Loucy (cell line): Measurements from ENCODE around the gene SAC3D1.
A peak's percentile ranks its signal among the peaks of the same experiment; 100 is the strongest.

Experiments
- H2AFZ ChIP-seq: fragments of 200-600 bp; sonication (generic); 2 replicates; pipeline ENCODE4 v1.6.0; 2016; ENCODE audit warnings: antibody characterized with exemption, mild to moderate bottlenecking, low read length, moderate library complexity
- H3F3A ChIP-seq: fragments of 200-600 bp; 2 replicates; pipeline ENCODE4 v1.6.0; 2016; ENCODE audit warnings: antibody characterized with exemption, low read depth, mild to moderate bottlenecking
- H3K27me3 ChIP-seq: fragments of 200-600 bp; sonication (generic); 2 replicates; pipeline ENCODE4 v1.6.1; 2014; ENCODE audit warnings: low read length, mild to moderate bottlenecking; ENCODE audit not compliant: insufficient read depth, poor library complexity, severe bottlenecking
- H3K36me3 ChIP-seq: fragments of 200-600 bp; sonication (generic); 2 replicates; pipeline ENCODE4 v1.6.1; 2016; ENCODE audit warnings: low read length; ENCODE audit not compliant: insufficient read depth
- H3K4me1 ChIP-seq: fragments of 200-600 bp; sonication (generic); 2 replicates; pipeline ENCODE4 v1.5.1; 2014; ENCODE audit warnings: low read length, mild to moderate bottlenecking; ENCODE audit not compliant: insufficient read depth, poor library complexity, severe bottlenecking
- H3K4me2 ChIP-seq: fragments of 200-600 bp; sonication (generic); 2 replicates; pipeline ENCODE4 v1.6.0; 2014; ENCODE audit warnings: antibody characterized with exemption, low read length, low read depth, mild to moderate bottlenecking; ENCODE audit not compliant: poor library complexity, severe bottlenecking
- H3K4me3 ChIP-seq: fragments of 200-600 bp; sonication (generic); 2 replicates; pipeline ENCODE4 v1.5.1; 2014; ENCODE audit warnings: low read length, mild to moderate bottlenecking, mixed read lengths; ENCODE audit not compliant: poor library complexity, severe bottlenecking
- H3K79me2 ChIP-seq: fragments of 200-600 bp; sonication (generic); 2 replicates; pipeline ENCODE4 v1.6.1; 2014; ENCODE audit warnings: low read length; ENCODE audit not compliant: insufficient read depth
- H3K9ac ChIP-seq: fragments of 200-600 bp; sonication (generic); 2 replicates; pipeline ENCODE4 v1.6.0; 2014; ENCODE audit warnings: mild to moderate bottlenecking, low read depth, low read length, moderate library complexity; ENCODE audit not compliant: poor library complexity, severe bottlenecking
- H3K9me2 ChIP-seq: fragments of 200-600 bp; sonication (generic); replicated peaks from 2 replicates; pipeline ENCODE4 v1.6.1; 2016; ENCODE audit warnings: low read depth, low read length, mixed read lengths
- H3K9me3 ChIP-seq: fragments of 200-600 bp; sonication (generic); 2 replicates; pipeline ENCODE4 v1.6.1; 2014; ENCODE audit warnings: mild to moderate bottlenecking, antibody characterized with exemption, low read length, low read depth; ENCODE audit not compliant: insufficient read depth
- H4K20me1 ChIP-seq: fragments of 200-600 bp; sonication (generic); 2 replicates; pipeline ENCODE4 v1.6.0; 2014; ENCODE audit warnings: antibody characterized with exemption, low read length, mild to moderate bottlenecking; ENCODE audit not compliant: insufficient read depth, poor library complexity, severe bottlenecking
- EZH2phosphoT487 ChIP-seq: fragments of 200-600 bp; IDR thresholded peaks from 2 replicates; pipeline ENCODE4 v1.6.1; 2018; ENCODE audit warnings: antibody characterized with exemption, mild to moderate bottlenecking, moderate library complexity, borderline replicate concordance
- TF ChIP-seq, protein P1 (sequence below): fragments of 200-600 bp; sonication (generic); conservative IDR thresholded peaks from 2 replicates; pipeline ENCODE4 v1.5.1; 2014; ENCODE audit warnings: mild to moderate bottlenecking, antibody characterized with exemption, low read length

SAC3D1 gene

DNA sequence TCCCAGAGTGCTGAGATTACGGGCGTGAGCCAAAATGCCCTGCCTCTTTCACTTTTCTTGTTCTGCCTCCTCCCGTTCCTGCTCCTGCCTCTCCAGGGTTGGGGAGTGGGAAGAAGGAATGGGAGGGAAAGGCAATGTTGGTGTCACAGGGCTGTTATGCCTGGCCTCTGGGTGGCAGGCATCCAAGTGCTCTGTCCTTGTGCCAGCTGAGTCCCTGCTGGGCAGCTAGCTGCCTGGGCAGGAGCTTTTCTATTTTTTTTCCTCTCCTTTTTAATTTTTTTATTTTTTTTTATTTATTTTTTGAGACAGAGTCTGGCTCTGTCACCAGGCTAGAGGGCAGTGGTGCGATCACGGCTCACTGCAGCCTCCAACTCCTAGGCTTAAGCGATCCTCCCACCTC is 4.1 kb upstream of the SAC3D1 start:
- no peaks in the 10 kb centered on the region for H4K20me1 ChIP-seq
- H3K4me2 ChIP-seq = no peak overlapping the region
- H3K9ac ChIP-seq = no peak overlapping the region
- H3F3A ChIP-seq = peaks cover 6% of the 10 kb centered on the region; the same call in 1 of the 2 replicates
- no peak overlapping the region for H3K4me3 ChIP-seq
- H3K27me3 ChIP-seq = no peaks in the 10 kb centered on the region
- H3K9me3 ChIP-seq = no peaks in the 10 kb centered on the region
- H3K36me3 ChIP-seq = no peaks in the 10 kb centered on the region; the same call in 1 of the 2 replicates
- peaks cover 7% of the 10 kb centered on the region for H3K4me1 ChIP-seq
- no peaks in the 10 kb centered on the region for H3K9me2 ChIP-seq
- TF ChIP-seq EZH2phosphoT487 = no peak
- TF ChIP-seq, protein P1, sequence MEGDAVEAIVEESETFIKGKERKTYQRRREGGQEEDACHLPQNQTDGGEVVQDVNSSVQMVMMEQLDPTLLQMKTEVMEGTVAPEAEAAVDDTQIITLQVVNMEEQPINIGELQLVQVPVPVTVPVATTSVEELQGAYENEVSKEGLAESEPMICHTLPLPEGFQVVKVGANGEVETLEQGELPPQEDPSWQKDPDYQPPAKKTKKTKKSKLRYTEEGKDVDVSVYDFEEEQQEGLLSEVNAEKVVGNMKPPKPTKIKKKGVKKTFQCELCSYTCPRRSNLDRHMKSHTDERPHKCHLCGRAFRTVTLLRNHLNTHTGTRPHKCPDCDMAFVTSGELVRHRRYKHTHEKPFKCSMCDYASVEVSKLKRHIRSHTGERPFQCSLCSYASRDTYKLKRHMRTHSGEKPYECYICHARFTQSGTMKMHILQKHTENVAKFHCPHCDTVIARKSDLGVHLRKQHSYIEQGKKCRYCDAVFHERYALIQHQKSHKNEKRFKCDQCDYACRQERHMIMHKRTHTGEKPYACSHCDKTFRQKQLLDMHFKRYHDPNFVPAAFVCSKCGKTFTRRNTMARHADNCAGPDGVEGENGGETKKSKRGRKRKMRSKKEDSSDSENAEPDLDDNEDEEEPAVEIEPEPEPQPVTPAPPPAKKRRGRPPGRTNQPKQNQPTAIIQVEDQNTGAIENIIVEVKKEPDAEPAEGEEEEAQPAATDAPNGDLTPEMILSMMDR = no peak
- H2AFZ ChIP-seq = no peak overlapping the region
- H3K79me2 ChIP-seq = peaks cover 7% of the 10 kb centered on the region

DNA sequence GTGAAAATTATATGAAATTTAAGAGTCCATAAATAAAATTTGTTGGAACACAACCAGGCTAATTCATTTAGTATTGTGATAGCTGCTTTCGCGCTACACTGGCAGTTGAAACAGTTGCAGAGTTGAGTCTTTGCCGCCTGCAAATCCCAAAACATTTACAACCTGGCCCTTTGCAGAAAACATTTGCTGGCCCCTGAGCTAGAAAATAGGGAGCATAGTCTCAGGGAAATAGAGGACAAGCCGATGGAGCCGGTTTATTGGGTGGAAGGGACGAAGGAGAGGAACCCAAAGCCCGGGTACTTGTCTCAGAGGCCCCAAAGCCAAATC is 527 bp upstream of the SAC3D1 start:
- H3K36me3 ChIP-seq = no peaks in the 10 kb centered on the region; the same call in 1 of the 2 replicates
- H3K9ac ChIP-seq = peak overlapping the region; percentile 81
- H3F3A ChIP-seq = peaks cover 6% of the 10 kb centered on the region; the same call in 1 of the 2 replicates
- H3K4me2 ChIP-seq = peak overlapping the region; percentile 77
- peak overlapping the region; percentile 82 for H2AFZ ChIP-seq
- no peaks in the 10 kb centered on the region for H3K27me3 ChIP-seq
- H3K4me3 ChIP-seq = peak overlapping the region; percentile 82
- H3K79me2 ChIP-seq = peaks cover 39% of the 10 kb centered on the region
- H3K9me3 ChIP-seq = no peaks in the 10 kb centered on the region
- peaks cover 14% of the 10 kb centered on the region for H4K20me1 ChIP-seq
- TF ChIP-seq, protein P1 = no peak
- TF ChIP-seq EZH2phosphoT487 = no peak
- H3K9me2 ChIP-seq = no peaks in the 10 kb centered on the region
- peaks cover 30% of the 10 kb centered on the region for H3K4me1 ChIP-seq

DNA sequence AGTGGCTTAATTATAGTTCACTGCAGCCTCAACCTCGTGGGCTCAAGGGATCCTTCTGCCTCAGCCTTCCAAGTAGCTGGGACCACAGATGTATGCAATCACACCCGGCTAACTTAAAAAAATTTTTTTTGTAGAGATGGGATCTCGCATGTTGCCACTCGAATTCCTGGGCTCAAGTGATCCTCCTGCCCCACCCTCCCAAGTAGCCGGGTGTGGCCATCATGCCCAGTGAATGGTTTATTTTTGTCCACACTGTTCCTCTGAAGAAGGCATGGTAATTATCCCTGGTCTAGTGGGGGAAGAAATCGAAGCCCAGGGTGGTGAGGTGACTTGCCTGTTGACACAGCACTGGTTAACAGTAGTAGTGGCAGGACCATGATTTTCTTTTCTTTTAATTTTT is 1.9 kb downstream of the SAC3D1 start:
- Histone ChIP-seq H3K9me3 (no peaks in the 10 kb centered on the region), H3K36me3 (no peaks in the 10 kb centered on the region; the same call in 1 of the 2 replicates), H3K9me2 (no peaks in the 10 kb centered on the region), H3K27me3 (no peaks in the 10 kb centered on the region), H3K4me3 (peak overlapping the region; percentile 82), H3K9ac (peak overlapping the region; percentile 81), H3K4me2 (peak overlapping the region; percentile 77), H3K79me2 (peaks cover 39% of the 10 kb centered on the region), H4K20me1 (peaks cover 14% of the 10 kb centered on the region), H3F3A (peaks cover 6% of the 10 kb centered on the region; the same call in 1 of the 2 replicates), H2AFZ (no peak overlapping the region), H3K4me1 (peaks cover 30% of the 10 kb centered on the region)
- TF ChIP-seq, protein P1 = no peak
- TF ChIP-seq EZH2phosphoT487 = no peak
